Endothelial cell of umbilical vein (primary cell): ENCODE measurements around the gene TRPT1. TPM values are rescaled to one million over a fixed set of nuclear protein-coding genes. Genes with fewer than 3 reads are reported as not detected.

Source experiments
- BruUV-seq: library from RNA; stranded (reverse); fragments of 400-500 nt; replicated peaks from 2 replicates; lab custom pipeline; 2021; lab: Mats Ljungman, UMichigan
- CTCF ChIA-PET: fragments of 300-600, 350-600 bp; sonication (Branson Sonifier 250); formaldehyde crosslinking; loops from one replicate; lab custom pipeline; 2021; ENCODE audit warnings: antibody characterized with exemption, inconsistent platforms; lab: Charles Lee
- POLR2A ChIA-PET: fragments of 300-600, 350-600 bp; sonication (Branson Sonifier 250); formaldehyde crosslinking; loops from one replicate; lab custom pipeline; 2021; ENCODE audit warnings: antibody characterized with exemption, inconsistent platforms; lab: Charles Lee
- DNase-seq: peaks from one replicate; pipeline ENCODE4 v3.0.0-alpha.2; 2011; ENCODE audit warnings: low read depth, low spot score
- FAIRE-seq: peaks from 2 replicates; lab custom pipeline; 2011; peaks lifted over from hg19 to GRCh38; lab: Jason Lieb, UNC
- H2AFZ ChIP-seq: 2 replicates; pipeline ENCODE4 v1.6.0; 2012; ENCODE audit warnings: low read depth, low read length, control low read depth, inconsistent platforms
- H3K27ac ChIP-seq: 2 replicates; pipeline ENCODE4 v1.5.1; 2011; ENCODE audit warnings: low read depth, mild to moderate bottlenecking, control low read depth, low read length, moderate library complexity; ENCODE audit not compliant: insufficient read depth
- H3K27me3 ChIP-seq, 2 experiments: 2 replicates each; pipeline versions ENCODE4 v1.6.0 to v1.6.1; 2011; ENCODE audit warnings: low read length in 2 of 2, mixed read lengths in 1 of 2; ENCODE audit not compliant: control insufficient read depth in 2 of 2, insufficient read depth in 2 of 2
- H3K36me3 ChIP-seq, 2 experiments: 2 replicates in 1 of 2; 3 replicates in 1 of 2; pipeline ENCODE4 v1.5.1; 2011; ENCODE audit warnings: low read length in 2 of 2, mild to moderate bottlenecking in 1 of 2, moderate library complexity in 1 of 2; ENCODE audit not compliant: control insufficient read depth in 2 of 2, insufficient read depth in 2 of 2; ENCODE audit errors: extremely low read depth in 1 of 2
- H3K4me1 ChIP-seq: 3 replicates; pipeline ENCODE4 v1.5.1; 2011; ENCODE audit warnings: mild to moderate bottlenecking, low read length; ENCODE audit not compliant: control insufficient read depth, insufficient read depth; ENCODE audit errors: extremely low read depth
- H3K4me2 ChIP-seq: 2 replicates; pipeline ENCODE4 v1.6.1; 2011; ENCODE audit warnings: low read length, control low read depth, mixed read lengths; ENCODE audit not compliant: insufficient read depth
- H3K4me3 ChIP-seq, 3 experiments: fragments of 200-600 bp in 1 of 3; sonication (generic), shearing (Covaris generic) in 1 of 3; replicated peaks in 1 of 3; 2 replicates each; pipeline ENCODE4 v1.5.1; 2011 to 2016; ENCODE audit warnings: control low read depth in 3 of 3, low read length in 3 of 3, mild to moderate bottlenecking in 2 of 3, inconsistent platforms in 1 of 3, low read depth in 1 of 3, moderate library complexity in 1 of 3; ENCODE audit not compliant: insufficient read depth in 1 of 3
- H3K79me2 ChIP-seq: 2 replicates; pipeline ENCODE4 v1.6.0; 2012; ENCODE audit warnings: low read length, inconsistent platforms; ENCODE audit not compliant: control insufficient read depth, insufficient read depth
- H3K9ac ChIP-seq: replicated peaks from 2 replicates; pipeline ENCODE3; 2011; ENCODE audit warnings: low read length, control low read depth; ENCODE audit not compliant: insufficient read depth; ENCODE audit errors: extremely low read depth
- H3K9me1 ChIP-seq: replicated peaks from 3 replicates; pipeline ENCODE4 v1.6.0; 2011; ENCODE audit warnings: mild to moderate bottlenecking, low read length; ENCODE audit not compliant: control insufficient read depth, insufficient read depth; ENCODE audit errors: extremely low read depth
- H3K9me3 ChIP-seq: replicated peaks from 2 replicates; pipeline ENCODE4 v1.5.1; 2012; ENCODE audit warnings: low read length, inconsistent platforms; ENCODE audit not compliant: control insufficient read depth, insufficient read depth
- H4K20me1 ChIP-seq: replicated peaks from 2 replicates; pipeline ENCODE3; 2011; ENCODE audit warnings: mild to moderate bottlenecking, low read length; ENCODE audit not compliant: control insufficient read depth, insufficient read depth; ENCODE audit errors: extremely low read depth
- CTCF ChIP-seq, 2 donors: IDR thresholded peaks; 1 replicate in 1 of 2; 2 replicates in 1 of 2; pipeline ENCODE4 v1.5.1; 2011; ENCODE audit warnings: low read length in 2 of 2, mild to moderate bottlenecking in 2 of 2, moderate library complexity in 2 of 2, control low read depth in 1 of 2, inconsistent platforms in 1 of 2, low read depth in 1 of 2; ENCODE audit not compliant: insufficient read depth in 1 of 2; ENCODE audit errors: extremely low read depth in 1 of 2
- EZH2 ChIP-seq: IDR thresholded peaks from 2 replicates; pipeline ENCODE4 v1.6.1; 2012; ENCODE audit warnings: borderline replicate concordance, low read depth, mild to moderate bottlenecking, moderate library complexity, low read length, inconsistent platforms; ENCODE audit not compliant: severe bottlenecking
- FOS ChIP-seq: IDR thresholded peaks from 2 replicates; pipeline ENCODE4 v1.6.1; 2011; ENCODE audit warnings: mild to moderate bottlenecking, low read length, moderate library complexity, borderline replicate concordance; ENCODE audit not compliant: insufficient read depth
- GATA2 ChIP-seq: IDR thresholded peaks from 2 replicates; pipeline ENCODE4 v1.7.0; 2011; ENCODE audit warnings: low read depth, mild to moderate bottlenecking, moderate library complexity, mixed read lengths, low read length; ENCODE audit not compliant: insufficient read length, insufficient read depth
- JUN ChIP-seq: IDR thresholded peaks from 2 replicates; pipeline ENCODE4 v1.6.1; 2011; ENCODE audit warnings: borderline replicate concordance, low read depth; ENCODE audit not compliant: insufficient read length, insufficient read depth
- MYC ChIP-seq: IDR thresholded peaks from one replicate; pipeline ENCODE4 v1.6.1; 2011; ENCODE audit warnings: mild to moderate bottlenecking, low read depth, low read length
- POLR2A ChIP-seq: IDR thresholded peaks from 2 replicates; pipeline ENCODE4 v1.6.1; 2012; ENCODE audit warnings: low read depth, mild to moderate bottlenecking, control low read depth, low read length
- POLR2AphosphoS5 ChIP-seq: IDR thresholded peaks from 2 replicates; pipeline ENCODE4 v1.6.1; 2012; ENCODE audit warnings: low read depth, mild to moderate bottlenecking, control low read depth, low read length, moderate library complexity; ENCODE audit not compliant: insufficient read depth
- dilution Hi-C: fragments of 300-500 bp; cut with MboI; formaldehyde crosslinking; loops from one replicate; pipeline ENCODE4 v1.15.0; 2019; ENCODE audit warnings: low sequenced_read_pairs; ENCODE audit not compliant: extremely low pct_ligation_motif_present
- intact Hi-C: fragments of 100-400 bp; cut with micrococcal nuclease; formaldehyde crosslinking; loops from one replicate; pipeline ENCODE4 v1.10.0; 2022
- polyA plus RNA-seq, 4 experiments: library from polyadenylated mRNA; depleted of rRNA in 3 of 4; stranded (reverse) in 3 of 4; unstranded in 1 of 4; fragments of >200 nt; gene quantifications; 2 replicates each; pipeline versions ENCODE4 v1.2.1 to v1.2.3, GENCODE V29; 2011 to 2012; ENCODE audit warnings: missing spikeins in 1 of 4
- total RNA-seq: library from RNA; stranded (reverse); gene quantifications from 2 replicates; pipeline ENCODE4 v1.2.3, GENCODE V29; 2021
- TF ChIP-seq, protein P1 (sequence below): IDR thresholded peaks from 2 replicates; pipeline ENCODE4 v1.6.1; 2011; ENCODE audit not compliant: insufficient read depth, insufficient read length

TRPT1 gene
- total and polyA plus RNA-seq, 2 donors (not counting 3 experiments of a cell fraction or from before 2014, with no cell fraction given) = 26.2 to 56.6 TPM

DNA sequence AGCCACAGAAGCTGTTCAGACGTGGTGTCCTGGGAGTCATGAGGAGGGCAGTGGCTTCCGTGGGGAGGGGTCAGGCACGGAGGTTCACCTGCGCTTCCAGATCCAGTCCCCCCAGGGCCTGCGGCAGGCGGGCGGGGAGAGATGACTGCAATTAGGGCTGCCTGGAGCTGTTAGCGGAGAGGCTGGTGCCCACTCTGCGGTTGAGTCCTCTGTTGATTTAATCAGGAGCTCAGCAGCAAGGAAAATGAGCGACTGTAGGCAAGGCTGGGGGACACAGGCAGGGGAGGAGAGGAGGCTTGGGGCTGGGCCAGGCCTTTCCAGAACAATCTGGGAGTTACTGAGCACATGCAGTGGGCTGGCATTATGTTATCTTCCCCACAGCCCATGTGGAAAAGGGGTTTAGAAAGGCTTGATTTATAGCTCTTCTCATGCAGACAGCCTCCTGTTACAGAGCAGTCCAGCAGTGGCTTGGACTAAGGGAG, 38.4 kb upstream of the TRPT1 start:
- peaks cover 46% of the 10 kb centered on the region for H3K4me1 ChIP-seq
- no peaks in the 10 kb centered on the region for H3K9me3 ChIP-seq
- H3K9me1 ChIP-seq = no peaks in the 10 kb centered on the region
- no peak for TF ChIP-seq EZH2
- TF ChIP-seq FOS = no peak
- TF ChIP-seq MYC = no peak
- no peak for TF ChIP-seq POLR2A
- TF ChIP-seq JUN = no peak
- TF ChIP-seq, protein P1, sequence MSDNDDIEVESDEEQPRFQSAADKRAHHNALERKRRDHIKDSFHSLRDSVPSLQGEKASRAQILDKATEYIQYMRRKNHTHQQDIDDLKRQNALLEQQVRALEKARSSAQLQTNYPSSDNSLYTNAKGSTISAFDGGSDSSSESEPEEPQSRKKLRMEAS = no peak
- no peak for TF ChIP-seq GATA2
- TF ChIP-seq POLR2AphosphoS5 = no peak
- no peak for TF ChIP-seq CTCF (IDR thresholded peaks at IDR 0.05; ENCODE audit: extremely low read depth in 1 of 2, insufficient read depth in 1 of 2, low read depth in 1 of 2, low read length in 2 of 2)
- ChIA-PET CTCF (interaction anchor here (0.9 to 2.7 kb wide), 5 partner anchors 13 to 91 kb away, joined by 3 to 24 read pairs (median 5); partner anchors contain the start of genes CATSPERZ and PLCB3), POLR2A (no interaction called here)
- FAIRE-seq (no peak), DNase-seq (no peak)
- H2AFZ ChIP-seq = no peak overlapping the region
- H3K9ac ChIP-seq = no peak overlapping the region
- no peaks in the 10 kb centered on the region for H3K79me2 ChIP-seq
- H3K4me2 ChIP-seq = no peak overlapping the region
- intact Hi-C loops = no loop called here
- no peak overlapping the region for H3K27ac ChIP-seq
- no TSS peak for BruUV-seq
- H3K36me3 ChIP-seq = peaks cover 10 to 27% of the 10 kb centered on the region in 2 experiments
- no peaks in the 10 kb centered on the region for H3K27me3 ChIP-seq
- no peak overlapping the region for H3K4me3 ChIP-seq
- no peaks in the 10 kb centered on the region for H4K20me1 ChIP-seq
- dilution Hi-C loops = no loop called here
